Measurements from ENCODE around the gene GATAD2A.
A peak's percentile ranks its signal among the peaks of the same experiment; 100 is the strongest.

Gene GATAD2A

DNA sequence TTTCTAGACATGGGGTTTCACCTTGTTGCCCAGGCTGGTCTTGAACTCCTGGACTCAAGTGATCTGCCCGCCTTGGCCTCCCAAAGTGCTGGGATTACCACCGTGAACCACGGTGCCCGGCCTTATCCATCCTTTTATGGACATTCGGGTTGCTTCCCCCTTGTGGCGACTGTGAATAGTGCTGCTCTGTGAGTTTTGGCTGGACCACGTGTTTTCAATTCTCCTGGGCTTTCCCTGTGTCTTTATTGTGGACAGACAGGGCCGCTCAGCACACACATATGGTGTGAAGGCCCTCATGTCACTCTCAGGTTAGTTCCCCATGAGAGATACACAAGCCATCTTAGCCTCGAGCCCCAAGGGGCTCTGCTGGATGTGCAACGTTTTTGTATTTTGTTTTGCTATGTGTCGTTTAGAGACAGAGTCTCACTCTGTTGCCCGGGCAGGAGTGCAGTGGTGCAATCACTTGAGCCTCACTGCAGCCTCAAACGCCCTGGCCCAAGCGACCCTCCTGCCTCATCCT is 44.3 kb upstream of the GATAD2A start:
- Histone ChIP-seq H3K27me3 (ENCODE audit: insufficient read depth, low read length, poor library complexity, severe bottlenecking) (no peaks in the 10 kb centered on the region), H3K4me3 (ENCODE audit: low read length, poor library complexity, severe bottlenecking) (no peak overlapping the region), H2AFZ (ENCODE audit: low read length) (peak overlapping the region; percentile 69; the same call in 1 of the 2 replicates), H3K9ac (ENCODE audit: low read depth, low read length, poor library complexity, severe bottlenecking) (no peak overlapping the region), H3K9me3 (ENCODE audit: insufficient read depth, low read depth, low read length) (no peaks in the 10 kb centered on the region), H3F3A (ENCODE audit: low read depth) (0 out of 2 replicates have a peak, but pooled peaks cover 2% of the 10 kb centered on the region), H3K9me2 (replicated peaks; ENCODE audit: low read depth, low read length) (no peaks in the 10 kb centered on the region), H3K4me2 (ENCODE audit: low read depth, low read length, poor library complexity, severe bottlenecking) (peak overlapping the region; percentile 58), H4K20me1 (ENCODE audit: insufficient read depth, low read length, poor library complexity, severe bottlenecking) (no peaks in the 10 kb centered on the region), H3K36me3 (ENCODE audit: insufficient read depth, low read length) (peaks cover 9% of the 10 kb centered on the region; the same call in 1 of the 2 replicates), H3K79me2 (ENCODE audit: insufficient read depth, low read length) (no peaks in the 10 kb centered on the region), H3K4me1 (ENCODE audit: insufficient read depth, low read length, poor library complexity, severe bottlenecking) (peaks cover 3% of the 10 kb centered on the region)
- no peak for TF ChIP-seq EZH2phosphoT487 (IDR thresholded peaks at IDR 0.05; ENCODE audit: borderline replicate concordance)
- TF ChIP-seq, protein P1, sequence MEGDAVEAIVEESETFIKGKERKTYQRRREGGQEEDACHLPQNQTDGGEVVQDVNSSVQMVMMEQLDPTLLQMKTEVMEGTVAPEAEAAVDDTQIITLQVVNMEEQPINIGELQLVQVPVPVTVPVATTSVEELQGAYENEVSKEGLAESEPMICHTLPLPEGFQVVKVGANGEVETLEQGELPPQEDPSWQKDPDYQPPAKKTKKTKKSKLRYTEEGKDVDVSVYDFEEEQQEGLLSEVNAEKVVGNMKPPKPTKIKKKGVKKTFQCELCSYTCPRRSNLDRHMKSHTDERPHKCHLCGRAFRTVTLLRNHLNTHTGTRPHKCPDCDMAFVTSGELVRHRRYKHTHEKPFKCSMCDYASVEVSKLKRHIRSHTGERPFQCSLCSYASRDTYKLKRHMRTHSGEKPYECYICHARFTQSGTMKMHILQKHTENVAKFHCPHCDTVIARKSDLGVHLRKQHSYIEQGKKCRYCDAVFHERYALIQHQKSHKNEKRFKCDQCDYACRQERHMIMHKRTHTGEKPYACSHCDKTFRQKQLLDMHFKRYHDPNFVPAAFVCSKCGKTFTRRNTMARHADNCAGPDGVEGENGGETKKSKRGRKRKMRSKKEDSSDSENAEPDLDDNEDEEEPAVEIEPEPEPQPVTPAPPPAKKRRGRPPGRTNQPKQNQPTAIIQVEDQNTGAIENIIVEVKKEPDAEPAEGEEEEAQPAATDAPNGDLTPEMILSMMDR (conservative IDR thresholded peaks at IDR 0.05; ENCODE audit: low read length): peak; percentile 71

GRCh38 chr19:19362075-19362474 is 43.4 kb upstream of the GATAD2A start:
- Histone ChIP-seq H2AFZ (ENCODE audit: low read length) (no peak overlapping the region), H3K4me1 (ENCODE audit: insufficient read depth, low read length, poor library complexity, severe bottlenecking) (peaks cover 6% of the 10 kb centered on the region), H3K9me2 (replicated peaks; ENCODE audit: low read depth, low read length) (no peaks in the 10 kb centered on the region), H3K4me3 (ENCODE audit: low read length, poor library complexity, severe bottlenecking) (no peak overlapping the region), H3K9ac (ENCODE audit: low read depth, low read length, poor library complexity, severe bottlenecking) (no peak overlapping the region), H3K36me3 (ENCODE audit: insufficient read depth, low read length) (no peaks in the 10 kb centered on the region), H3K4me2 (ENCODE audit: low read depth, low read length, poor library complexity, severe bottlenecking) (no peak overlapping the region), H3F3A (ENCODE audit: low read depth) (0 out of 2 replicates have a peak, but pooled peaks cover 2% of the 10 kb centered on the region), H3K9me3 (ENCODE audit: insufficient read depth, low read depth, low read length) (no peaks in the 10 kb centered on the region), H3K79me2 (ENCODE audit: insufficient read depth, low read length) (no peaks in the 10 kb centered on the region), H4K20me1 (ENCODE audit: insufficient read depth, low read length, poor library complexity, severe bottlenecking) (no peaks in the 10 kb centered on the region), H3K27me3 (ENCODE audit: insufficient read depth, low read length, poor library complexity, severe bottlenecking) (no peaks in the 10 kb centered on the region)
- no peak for TF ChIP-seq EZH2phosphoT487 (IDR thresholded peaks at IDR 0.05; ENCODE audit: borderline replicate concordance)
- TF ChIP-seq, protein P1 (conservative IDR thresholded peaks at IDR 0.05; ENCODE audit: low read length): no peak

GRCh38 chr19:19366434-19367396 is 38.8 kb upstream of the GATAD2A start:
- peak overlapping the region; percentile 52 for H3K4me2 ChIP-seq (ENCODE audit: low read depth, low read length, poor library complexity, severe bottlenecking)
- no peaks in the 10 kb centered on the region for H3K27me3 ChIP-seq (ENCODE audit: insufficient read depth, low read length, poor library complexity, severe bottlenecking)
- H3K4me1 ChIP-seq (ENCODE audit: insufficient read depth, low read length, poor library complexity, severe bottlenecking): peaks cover 3% of the 10 kb centered on the region
- no peaks in the 10 kb centered on the region for H3K36me3 ChIP-seq (ENCODE audit: insufficient read depth, low read length)
- H3K79me2 ChIP-seq (ENCODE audit: insufficient read depth, low read length): no peaks in the 10 kb centered on the region
- TF ChIP-seq, protein P1 (conservative IDR thresholded peaks at IDR 0.05; ENCODE audit: low read length): peak; percentile 98
- TF ChIP-seq EZH2phosphoT487 (IDR thresholded peaks at IDR 0.05; ENCODE audit: borderline replicate concordance): no peak
- 0 out of 2 replicates have a peak, but pooled peaks cover 2% of the 10 kb centered on the region for H3F3A ChIP-seq (ENCODE audit: low read depth)
- no peaks in the 10 kb centered on the region for H3K9me3 ChIP-seq (ENCODE audit: insufficient read depth, low read depth, low read length)
- no peaks in the 10 kb centered on the region for H4K20me1 ChIP-seq (ENCODE audit: insufficient read depth, low read length, poor library complexity, severe bottlenecking)
- no peaks in the 10 kb centered on the region for H3K9me2 ChIP-seq (replicated peaks; ENCODE audit: low read depth, low read length)
- H3K4me3 ChIP-seq (ENCODE audit: low read length, poor library complexity, severe bottlenecking): peak overlapping the region; percentile 39
- peak overlapping the region; percentile 46 for H3K9ac ChIP-seq (ENCODE audit: low read depth, low read length, poor library complexity, severe bottlenecking)
- H2AFZ ChIP-seq (ENCODE audit: low read length): peak overlapping the region; percentile 85

Data from Loucy (cell line).